Measurements from ENCODE around the gene HMCN2. TPM values are rescaled to one million over a fixed set of nuclear protein-coding genes. Genes with fewer than 3 reads are reported as not detected.

Gene HMCN2
- total RNA-seq, 1 experiment from 2014 or later: 0.20 TPM

- no peak for DNase-seq (ENCODE audit: extremely low read depth, low read depth)
Observed at GRCh38 chr9:130402645-130403440, 137.3 kb downstream of the HMCN2 start.

DNA sequence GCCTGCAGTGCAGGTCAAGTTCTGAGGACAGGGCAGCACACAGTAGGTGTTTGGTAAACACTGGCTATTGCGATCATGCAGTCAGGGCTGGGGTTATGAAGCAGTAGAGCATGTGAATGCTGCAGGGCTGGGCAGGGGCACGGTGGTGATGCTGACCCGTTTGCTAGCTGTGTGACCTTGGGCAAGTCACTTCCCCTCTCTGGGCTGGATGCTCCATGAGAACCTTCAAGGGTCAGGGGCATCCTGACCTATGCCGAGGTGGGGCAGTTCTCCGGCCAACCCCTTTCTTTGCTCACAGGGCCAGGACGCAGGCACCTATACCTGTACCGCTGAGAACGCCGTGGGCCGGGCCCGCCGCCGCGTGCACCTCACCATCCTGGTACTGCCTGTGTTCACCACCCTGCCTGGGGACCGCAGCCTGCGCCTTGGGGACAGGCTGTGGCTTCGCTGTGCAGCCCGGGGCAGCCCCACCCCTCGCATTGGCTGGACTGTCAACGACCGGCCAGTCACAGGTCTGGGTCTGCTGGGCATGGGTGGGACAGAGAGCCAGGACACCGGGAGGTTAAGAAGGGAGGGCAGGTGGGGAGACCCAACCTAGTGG lies 140.2 kb downstream of the HMCN2 start:
- no peak for DNase-seq (ENCODE audit: extremely low read depth, low read depth)

GRCh38 chr9:130406278-130406895 lies 140.8 kb downstream of the HMCN2 start:
- no peak for DNase-seq (ENCODE audit: extremely low read depth, low read depth)

DNA sequence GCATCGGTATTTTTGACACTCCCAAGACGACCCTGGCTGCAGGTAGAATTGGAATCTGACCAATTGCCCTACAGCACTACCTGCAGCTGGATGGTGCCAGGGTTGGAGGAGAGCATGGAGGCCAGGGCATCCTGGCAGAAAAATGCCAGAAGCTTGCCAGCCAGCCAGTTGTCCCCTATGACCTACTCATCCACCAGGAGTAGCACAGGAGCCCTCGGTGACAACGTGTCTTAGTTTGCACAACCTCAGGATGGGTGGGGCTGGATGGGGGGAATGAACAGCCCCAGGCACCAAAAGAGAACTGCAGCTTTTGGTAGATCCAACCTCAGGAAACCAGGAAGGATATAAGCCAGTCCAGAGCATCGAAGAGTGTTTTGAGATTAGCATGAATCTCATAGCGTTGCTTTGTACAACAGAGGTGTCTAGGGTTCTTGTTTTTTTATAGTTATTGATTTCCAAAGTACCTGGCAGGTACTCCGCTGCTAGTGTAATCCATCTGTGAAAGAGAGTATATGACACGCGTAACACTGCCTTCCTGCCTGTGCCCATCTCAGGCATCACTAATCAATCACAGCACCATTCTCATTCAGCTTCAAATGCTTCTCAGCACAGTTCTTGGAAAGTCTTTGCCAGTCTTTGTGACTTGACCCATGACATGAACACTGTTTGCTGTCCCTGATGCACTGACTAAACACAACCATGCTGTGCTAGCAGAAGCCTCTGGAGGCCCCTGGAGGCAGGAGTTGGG lies 142.5 kb downstream of the HMCN2 start:
- no peak for DNase-seq (ENCODE audit: extremely low read depth, low read depth)

- no peak for DNase-seq (ENCODE audit: extremely low read depth, low read depth)
Observed at GRCh38 chr9:130408669-130409068, 143.1 kb downstream of the HMCN2 start.

- DNase-seq (ENCODE audit: extremely low read depth, low read depth): no peak
Observed at GRCh38 chr9:130409246-130409645, 143.7 kb downstream of the HMCN2 start.

DNA sequence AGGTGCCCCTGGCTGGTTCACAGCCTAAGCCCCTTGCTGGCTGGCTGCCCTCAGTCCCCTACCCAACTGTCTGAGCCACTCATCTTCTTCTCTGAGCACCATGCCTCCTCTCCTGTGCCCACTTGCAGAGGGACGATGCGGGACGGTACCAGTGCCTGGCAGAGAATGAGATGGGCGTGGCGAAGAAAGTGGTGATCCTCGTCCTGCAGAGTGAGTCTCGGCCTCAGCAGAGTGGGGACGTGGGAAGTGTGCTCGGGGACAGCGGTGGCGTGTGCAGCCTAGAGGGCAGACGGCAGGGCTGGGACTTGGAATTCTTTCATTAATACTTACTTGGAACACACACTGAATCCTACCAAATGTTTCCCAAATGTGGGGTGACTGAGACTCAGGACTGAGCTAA lies 144.9 kb downstream of the HMCN2 start:
- DNase-seq (ENCODE audit: extremely low read depth, low read depth): no peak

- DNase-seq (ENCODE audit: extremely low read depth, low read depth): no peak
Observed at GRCh38 chr9:130411566-130411915, 146.0 kb downstream of the HMCN2 start.

DNA sequence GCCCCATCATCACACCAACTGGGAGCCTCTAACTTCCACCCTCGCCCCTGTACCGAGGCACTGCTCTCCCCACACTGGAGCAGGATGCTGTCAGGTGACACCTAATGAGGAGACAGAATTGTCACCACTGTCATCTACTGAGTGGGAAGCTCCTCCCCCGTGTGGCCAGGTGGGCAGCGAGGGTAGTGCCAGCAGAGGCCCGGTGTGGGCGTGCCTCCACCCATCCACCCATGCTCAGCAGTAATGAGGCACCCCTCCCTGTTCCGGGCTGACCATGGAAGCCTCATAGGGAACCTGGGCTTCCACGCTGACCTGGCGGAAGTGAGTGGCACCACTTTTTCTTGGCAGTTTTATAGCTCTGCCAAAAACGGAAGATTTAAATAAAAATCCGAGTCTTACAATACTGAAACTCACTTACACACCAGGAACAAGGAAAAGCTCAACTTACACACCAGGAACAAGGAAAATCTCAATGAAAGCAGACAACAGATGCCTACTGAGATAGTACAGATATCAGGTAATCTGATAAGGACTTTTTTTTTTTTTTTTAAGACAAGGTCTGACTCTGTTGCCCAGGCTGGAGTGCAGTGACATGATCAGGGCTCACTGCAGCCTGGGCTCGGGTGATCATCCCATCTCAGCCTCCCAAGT lies 148.6 kb downstream of the HMCN2 start:
- DNase-seq (ENCODE audit: extremely low read depth, low read depth): no peak

- no peak for DNase-seq (ENCODE audit: extremely low read depth, low read depth)
Observed at GRCh38 chr9:130414910-130415746, 149.6 kb downstream of the HMCN2 start.

DNA sequence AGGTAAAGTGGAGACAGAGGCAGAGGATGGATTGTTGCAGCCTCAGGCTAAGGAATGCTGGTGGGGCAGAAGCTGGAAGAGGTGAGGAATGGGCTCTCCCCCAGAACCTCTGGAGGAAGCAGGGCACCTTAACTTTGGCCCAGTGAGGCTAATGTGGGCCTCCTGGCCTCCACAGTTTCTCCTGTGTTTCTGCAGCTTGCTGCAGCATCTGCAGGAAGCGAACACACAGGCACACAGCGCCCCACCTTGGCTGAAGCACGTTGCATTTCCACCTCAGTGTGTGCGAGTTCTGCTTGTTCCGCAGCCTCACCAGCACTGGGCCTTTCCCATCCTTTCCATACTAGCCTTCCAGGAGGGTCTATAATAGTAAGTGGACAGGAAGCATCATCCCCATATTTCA lies 152.0 kb downstream of the HMCN2 start:
- no peak for DNase-seq (ENCODE audit: extremely low read depth, low read depth)

DNA sequence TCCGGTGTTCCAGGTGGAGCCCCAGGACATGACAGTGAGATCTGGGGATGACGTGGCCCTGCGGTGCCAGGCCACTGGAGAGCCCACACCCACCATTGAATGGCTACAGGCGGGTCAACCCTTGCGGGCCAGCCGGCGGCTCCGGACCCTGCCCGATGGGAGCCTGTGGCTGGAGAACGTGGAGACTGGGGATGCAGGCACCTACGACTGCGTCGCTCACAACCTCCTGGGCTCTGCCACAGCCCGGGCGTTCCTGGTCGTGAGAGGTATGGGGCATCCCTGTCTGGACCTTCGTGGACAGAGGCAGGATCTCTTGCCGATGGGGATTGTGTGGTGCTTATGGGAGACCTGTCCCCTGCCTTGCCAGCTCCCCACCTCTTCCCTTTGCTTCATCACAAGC lies 153.2 kb downstream of the HMCN2 start:
- no peak for DNase-seq (ENCODE audit: extremely low read depth, low read depth)

- no peak for DNase-seq (ENCODE audit: extremely low read depth, low read depth)
Observed at GRCh38 chr9:130419521-130420035, 154.0 kb downstream of the HMCN2 start.

DNA sequence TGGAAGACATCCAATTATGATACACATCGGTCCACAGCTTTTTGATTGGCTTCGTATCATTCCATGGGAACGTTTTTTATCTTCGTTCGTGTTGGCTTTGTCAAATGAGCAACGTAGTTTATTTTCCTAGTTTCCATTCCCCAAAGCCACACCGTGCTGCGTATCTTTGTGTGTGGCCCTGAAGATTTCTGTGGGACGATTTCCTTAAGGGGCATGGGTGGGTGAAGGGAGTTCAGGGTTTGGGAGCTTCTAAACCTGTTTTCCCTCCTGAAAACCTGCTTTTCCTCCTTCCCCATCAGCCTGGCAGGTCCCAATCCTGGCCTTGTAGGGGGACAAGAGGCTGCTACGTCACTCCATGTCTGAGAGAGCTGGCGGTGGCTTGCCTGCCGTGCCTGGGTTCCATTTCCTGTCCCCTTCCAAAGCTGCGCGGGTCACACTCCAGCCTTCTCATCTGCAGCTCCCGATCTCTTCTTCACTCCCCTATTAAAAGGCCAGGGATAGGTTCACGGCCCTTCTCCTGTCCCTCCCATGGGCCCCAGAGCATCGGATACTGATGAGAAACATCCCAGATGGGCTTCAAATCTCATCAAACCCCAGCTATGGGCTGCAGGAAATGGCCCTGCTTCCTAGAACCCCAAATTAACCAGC lies 155.7 kb downstream of the HMCN2 start:
- DNase-seq (ENCODE audit: extremely low read depth, low read depth): no peak

DNA sequence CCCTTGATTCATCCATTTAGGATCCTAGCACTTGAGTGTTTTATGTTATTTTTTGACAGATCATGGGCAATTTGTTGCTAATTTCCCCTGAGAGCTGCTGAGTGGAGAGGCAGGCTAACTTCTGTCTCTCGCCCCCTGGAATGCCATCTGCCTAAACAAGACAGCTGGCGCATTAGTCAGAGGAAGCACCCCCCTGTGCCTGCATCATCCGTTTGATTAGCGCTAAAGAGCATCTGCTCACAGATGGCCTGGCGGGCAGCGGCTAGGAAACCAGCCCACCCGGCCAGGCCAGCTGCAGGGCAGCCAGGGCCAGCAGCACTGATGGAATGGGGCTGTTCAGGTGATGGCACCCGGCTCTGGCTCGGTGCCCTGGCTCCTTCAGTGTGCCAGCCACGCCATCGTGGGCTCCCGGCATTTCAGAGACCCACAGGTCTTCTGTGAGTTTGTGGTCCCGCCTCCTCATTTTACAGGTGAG lies 156.3 kb downstream of the HMCN2 start:
- no peak for DNase-seq (ENCODE audit: extremely low read depth, low read depth)

DNA sequence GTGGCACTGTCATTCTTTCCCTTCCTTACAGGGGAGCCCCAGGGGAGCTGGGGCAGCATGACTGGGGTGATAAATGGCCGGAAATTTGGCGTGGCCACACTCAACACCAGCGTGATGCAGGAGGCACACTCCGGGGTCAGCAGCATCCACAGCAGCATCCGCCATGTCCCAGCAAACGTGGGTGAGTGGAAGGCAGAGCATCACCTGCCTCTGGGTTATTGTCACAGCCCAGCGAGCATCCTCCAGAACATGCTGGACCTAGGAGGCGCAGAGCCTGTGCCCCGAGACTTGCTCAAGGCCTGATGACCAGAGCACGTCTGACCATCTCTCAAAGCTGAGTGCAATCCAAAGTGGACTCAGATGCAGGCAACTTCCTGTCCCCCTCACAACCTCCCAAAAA lies 157.0 kb downstream of the HMCN2 start:
- DNase-seq (ENCODE audit: extremely low read depth, low read depth): no peak

GRCh38 chr9:130423272-130423671 lies 157.7 kb downstream of the HMCN2 start:
- DNase-seq (ENCODE audit: extremely low read depth, low read depth): no peak

DNA sequence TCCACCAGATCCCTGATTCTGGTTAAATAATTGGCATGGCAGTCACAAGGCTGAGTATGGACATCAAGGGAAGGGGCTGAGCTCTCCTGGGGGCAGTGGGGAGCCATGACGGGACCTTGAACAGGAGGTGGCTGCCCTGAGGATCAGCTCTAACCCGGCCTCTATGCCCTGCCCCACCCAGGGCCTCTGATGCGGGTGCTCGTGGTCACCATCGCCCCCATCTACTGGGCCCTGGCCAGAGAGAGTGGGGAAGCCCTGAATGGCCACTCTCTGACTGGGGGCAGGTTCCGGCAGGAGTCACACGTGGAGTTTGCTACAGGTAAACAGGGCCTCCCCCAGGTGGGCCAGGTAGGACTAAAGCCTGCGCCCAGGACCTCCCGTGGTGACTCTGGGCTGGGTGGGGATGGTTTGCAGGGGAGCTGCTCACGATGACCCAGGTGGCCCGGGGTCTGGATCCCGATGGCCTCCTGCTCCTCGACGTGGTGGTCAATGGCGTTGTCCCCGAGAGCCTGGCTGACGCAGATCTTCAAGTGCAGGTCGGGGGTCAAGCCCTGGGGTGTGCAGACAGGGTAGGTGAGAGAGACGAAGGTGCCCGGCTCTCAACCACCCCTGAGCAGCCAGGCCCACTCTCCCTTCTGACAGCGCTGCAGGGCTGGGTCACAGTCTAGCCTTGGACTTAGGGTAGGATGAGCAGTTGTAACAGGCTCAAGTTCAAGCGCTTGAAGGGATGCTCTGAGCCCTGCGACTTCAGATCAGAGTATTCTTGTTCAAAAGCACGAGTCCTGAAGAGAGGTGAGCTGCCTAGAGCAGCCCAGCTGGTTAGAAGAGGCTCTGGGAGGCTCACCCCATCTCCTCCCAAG lies 159.3 kb downstream of the HMCN2 start:
- DNase-seq (ENCODE audit: extremely low read depth, low read depth): no peak
